HG02870 (cell line): ENCODE data around the gene MCCC1.
"Not testable (repeated sequence)": the region's sequence is repeated elsewhere in the genome, so short reads cannot be mapped to it uniquely, and the experiment has no call there.

Experiments used
- ATAC-seq: cut with Tn5 transposase; IDR thresholded peaks from one replicate; pipeline ENCODE4 v1.9.1; 2021; ENCODE audit warnings: mild to moderate bottlenecking, moderate library complexity; ENCODE audit not compliant: unreplicated experiment

MCCC1 gene

DNA sequence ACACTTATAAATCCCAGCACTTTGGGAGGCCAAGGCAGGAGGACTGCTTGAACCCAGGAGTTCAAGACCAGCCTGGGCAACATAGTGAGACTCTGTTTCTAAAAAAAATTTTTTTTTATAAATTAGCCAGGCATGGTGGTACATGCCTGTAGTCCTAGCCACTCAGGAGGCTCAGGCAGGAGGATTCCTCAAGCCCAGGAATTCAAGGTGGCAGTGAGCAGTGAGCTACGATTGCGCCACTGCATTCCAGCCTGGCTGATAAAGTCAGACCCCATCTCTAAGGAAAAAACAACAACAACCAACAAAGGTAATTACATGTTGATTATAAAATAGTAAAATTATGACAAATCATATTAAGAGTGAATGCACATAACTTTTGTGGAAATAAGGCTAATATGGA, 40.9 kb downstream of the MCCC1 start:
- no peak for ATAC-seq

DNA sequence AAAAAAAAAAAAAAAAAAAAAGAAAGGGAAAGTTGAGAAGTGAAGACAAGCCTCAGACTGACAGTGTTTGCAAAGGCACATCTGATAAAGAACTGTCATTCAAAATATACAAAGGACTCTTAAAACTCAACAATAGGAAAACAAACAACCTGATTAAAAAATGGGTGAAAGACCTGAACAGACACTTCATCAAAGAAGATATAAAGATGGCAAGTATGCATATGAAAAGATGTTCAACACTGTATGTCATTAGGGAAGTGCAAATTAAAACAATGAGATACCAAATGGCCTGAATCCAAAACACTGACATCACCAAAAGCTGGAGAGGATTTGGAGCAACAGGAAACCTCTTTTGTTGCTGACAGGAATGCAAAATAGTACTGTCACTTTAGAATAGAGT, 48.6 kb downstream of the MCCC1 start:
- ATAC-seq = no peak

DNA sequence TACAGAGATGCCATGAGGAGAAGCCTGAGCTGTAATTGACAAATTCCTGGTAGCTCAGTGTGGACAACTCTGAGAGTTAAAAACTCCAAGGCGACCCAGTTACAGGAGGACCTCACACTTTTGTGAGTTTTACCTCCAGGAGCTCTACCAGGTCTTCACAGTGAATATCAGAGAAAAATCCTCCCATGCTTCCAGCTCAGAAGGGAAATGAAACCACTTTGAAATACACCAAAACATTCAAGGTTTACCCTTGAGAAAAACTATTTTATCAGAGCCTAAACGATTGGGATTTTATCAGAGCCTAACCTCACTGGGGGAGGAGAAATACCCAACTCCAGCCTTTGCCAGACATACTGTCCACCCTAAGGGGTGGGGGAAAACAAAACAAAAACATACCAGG, 52.4 kb downstream of the MCCC1 start:
- ATAC-seq = no peak

DNA sequence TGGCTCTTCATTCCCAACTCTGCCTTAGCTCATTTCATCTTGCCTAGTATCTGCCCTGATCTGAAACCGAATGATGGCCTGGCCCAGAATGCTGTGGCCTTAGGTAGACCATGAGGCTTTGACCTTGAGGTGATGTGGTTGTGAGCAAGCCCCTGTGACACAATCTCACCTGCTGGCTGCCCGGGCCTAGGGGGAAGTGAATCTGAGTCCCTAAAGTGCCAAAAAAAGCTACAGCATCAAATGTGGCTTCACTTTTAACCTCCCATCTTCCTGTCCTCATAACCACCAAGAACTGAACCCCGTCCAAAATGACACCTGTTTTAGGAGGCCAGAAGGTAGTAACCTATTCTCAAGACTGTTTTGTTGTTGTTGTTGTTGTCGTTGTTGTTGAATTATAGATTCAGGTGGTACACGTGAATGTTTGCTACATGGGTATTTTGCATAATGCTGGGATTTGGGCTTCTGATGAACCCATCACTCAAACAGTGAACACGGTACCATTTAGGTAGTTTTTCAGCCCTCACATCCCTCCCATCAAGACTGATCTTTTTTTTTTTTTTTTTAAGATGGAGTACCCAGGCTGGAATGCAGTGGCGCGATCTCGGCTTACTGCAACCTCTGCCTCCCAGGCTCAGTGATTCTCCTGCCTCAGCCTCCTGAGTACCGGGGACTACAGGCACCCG, 54.6 kb downstream of the MCCC1 start:
- ATAC-seq = peak; percentile 96

DNA sequence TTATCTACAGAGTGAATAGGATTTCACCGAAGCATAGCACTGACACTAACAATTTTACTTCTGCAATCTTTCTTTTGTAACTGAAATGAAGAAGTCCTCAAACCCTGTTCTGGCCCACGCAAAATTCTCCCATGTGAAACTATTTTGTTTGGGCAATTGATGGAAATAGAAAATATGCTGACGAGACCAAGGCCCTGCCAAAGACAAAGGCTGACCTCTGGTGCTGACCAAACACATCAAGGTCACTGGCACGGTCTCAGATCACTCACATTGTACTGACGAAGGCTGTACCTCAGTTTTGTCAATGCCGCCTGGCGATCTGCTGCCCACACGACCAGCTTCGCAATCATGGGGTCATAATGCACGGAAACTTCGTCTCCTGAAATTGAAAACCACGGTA, 60.5 kb downstream of the MCCC1 start:
- ATAC-seq = no peak

DNA sequence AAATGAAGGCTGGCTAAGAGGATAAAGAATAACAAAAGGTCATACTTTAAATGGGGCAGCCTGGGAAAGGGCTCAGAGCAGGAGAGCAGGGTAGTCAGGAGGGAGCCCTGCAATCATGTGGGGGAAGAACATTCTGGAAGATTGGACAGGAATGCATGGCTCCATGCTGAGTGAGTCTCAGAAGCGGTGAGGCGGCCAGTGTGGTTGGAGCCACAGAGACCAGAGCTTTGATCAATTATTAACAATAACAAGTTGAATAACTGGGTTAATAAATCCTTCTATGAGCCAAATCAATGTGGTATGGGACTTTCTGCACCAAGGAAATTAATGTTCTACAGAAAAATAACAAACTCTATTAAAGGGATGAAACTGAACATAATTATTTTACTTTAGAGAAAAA, 61.1 kb downstream of the MCCC1 start:
- no peak for ATAC-seq

DNA sequence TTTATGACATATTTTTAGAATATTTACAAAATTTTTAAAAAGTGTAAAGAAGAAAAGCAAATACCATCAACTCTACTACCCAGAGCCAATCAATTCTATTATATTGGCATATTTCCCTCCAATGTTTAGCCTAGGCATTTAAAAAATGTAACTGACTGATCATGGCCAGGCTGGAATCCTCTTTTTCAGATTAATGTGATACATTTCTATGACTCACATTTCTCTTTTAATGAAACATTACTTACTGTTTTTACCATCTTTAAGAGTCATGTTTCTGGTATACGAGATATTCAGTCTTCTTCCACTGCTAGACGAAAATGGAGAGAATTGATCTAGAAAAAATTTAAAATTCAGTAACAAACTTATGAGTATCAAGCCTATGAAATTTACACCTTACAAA, 65.5 kb downstream of the MCCC1 start:
- no peak for ATAC-seq

DNA sequence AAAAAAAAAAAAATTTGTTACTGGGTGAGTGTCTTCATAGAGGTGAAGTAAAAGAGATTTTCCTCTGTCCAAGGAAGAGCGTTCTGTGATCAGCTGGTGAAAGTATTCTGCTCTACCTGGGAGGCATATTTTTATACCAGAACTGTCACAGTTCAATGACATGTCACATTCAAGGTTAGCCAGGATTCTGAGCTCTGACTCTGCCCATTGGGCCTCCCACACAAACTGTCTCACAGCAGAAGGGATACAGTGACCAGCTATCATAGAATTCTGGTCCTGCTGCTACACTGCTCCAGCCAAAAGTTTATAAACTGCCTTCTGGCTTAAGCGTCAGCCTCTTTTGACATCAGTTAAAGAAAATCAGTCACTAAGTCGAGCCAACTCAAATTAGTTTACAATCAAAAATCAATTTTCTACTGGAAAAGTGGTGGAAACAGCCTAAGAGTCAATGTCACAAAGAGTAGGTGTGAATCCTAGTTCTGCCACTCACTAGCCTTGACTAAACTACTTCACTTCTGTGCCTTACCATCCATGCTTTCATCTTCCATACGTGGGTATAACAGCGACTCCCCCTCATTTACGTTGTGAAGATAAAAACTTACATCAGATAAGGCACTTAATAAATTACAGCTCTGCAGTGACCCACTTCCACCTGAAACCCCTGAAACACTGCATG, 66.3 kb downstream of the MCCC1 start:
- no peak for ATAC-seq

DNA sequence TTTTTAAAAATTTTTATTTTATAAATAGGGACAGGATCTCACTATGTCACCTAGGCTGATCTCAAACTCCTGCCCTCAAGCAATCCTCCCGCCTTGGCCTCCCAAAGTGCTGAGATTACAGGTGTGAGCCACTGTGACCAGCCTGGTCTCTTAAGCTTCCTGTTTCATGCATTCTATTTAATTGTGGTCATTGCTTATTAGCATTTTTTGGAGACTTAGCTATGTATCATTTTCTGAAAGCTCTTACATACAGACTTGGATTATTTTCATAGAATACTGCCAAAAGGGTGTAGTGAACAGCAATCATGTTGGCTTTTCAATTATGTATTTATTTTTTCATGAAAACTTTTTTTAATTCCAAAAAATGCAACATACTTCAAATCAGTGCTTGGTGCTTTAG, 67.5 kb downstream of the MCCC1 start:
- ATAC-seq = no peak

DNA sequence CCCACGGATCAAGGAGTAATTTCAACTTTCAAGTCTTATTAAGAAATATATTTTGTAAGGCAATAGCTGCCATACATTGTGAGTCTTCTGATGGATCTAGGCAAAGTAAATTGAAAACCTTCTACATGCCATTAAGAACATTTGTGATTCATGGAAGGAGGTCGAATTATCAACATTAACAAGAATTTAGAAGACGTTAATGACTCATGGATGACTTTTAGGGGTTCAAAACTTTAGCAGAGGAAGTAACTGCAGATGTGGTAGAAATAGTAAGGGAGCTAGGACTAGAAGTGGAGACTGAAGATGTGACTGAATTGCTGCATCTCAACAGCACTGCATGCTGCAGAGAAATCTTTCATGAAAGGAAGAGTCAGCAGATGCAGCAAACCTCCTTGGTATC, 70.9 kb downstream of the MCCC1 start:
- no peak for ATAC-seq

DNA sequence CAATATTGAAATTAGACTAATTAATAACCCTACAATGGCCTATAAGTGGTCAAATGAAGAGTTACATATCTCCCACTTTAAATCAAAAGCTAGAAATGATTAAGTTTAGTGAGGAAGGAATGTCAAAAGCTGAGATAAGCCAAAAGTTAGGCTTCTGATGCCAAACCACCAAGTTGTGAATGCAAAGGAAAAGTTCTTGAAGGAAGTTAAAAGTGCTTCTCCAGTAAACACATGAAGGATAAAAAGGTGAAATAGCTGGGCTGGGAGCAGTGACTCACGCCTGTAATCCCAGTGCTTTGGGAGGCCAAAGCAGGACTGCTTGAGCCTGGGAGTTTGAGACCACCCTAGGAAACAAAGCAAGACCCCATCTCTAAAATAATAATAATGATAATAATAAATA, 72.0 kb downstream of the MCCC1 start:
- no peak for ATAC-seq

DNA sequence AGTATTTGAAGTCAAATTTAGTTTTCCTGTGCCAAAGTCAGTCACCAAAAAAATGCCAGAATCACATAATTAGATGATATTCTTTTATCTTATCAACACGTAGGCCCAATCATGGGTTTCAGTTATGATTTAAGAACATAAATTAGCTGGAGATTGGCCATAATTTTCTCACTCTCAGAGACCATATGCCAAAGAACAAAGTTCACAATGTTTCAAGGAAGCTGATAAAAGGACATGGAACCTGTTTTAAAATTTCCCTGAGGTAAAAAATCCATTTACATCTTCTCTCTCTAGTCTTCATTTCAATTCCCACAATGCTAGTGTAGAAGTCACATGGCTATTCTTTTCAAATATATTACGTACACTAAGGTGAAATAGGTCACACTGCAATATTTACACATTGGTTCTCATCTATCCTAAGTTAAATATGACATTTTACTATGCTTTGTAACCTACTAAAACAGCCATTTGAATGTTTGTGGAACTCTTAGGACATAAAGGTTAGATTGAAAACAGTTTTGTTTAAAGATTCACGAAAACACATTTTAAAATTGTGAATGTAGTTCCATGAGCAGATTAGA, 76.3 kb downstream of the MCCC1 start:
- no peak for ATAC-seq

DNA sequence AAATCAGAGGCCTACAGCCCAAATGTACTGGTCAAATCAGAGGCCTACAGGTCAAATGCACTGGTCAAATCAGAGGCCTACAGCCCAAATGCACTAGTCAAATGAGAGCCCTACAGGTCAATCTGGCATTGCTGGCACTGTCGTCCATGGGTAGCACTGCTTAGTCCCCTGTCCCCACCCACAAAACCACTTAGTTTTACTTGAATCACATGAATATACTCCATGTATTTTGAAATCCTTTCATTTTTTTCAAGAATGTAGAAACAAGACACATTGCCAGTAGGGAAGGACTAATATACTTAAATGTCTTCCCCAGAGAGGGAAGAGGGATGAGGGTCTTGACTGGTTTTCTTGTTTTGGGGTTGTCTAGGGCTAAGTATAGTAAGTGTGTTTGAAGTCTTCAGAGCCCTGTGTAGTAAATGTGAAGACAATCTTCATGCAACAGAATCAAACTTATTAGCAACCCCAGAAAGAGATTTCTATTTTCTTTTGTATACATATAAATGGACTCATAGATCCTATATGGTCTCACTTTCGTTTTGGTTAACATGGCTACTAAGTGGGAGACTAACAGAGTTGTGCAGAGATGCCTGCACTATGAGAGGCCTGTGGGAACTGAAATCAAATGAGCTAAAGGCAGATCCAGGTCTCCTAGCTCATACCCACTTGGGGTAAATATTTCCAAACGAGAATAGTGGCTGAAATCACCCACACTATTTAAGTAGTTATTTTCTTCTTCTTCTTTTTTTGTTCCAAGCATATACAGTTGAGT, 80.7 kb downstream of the MCCC1 start:
- no peak for ATAC-seq

DNA sequence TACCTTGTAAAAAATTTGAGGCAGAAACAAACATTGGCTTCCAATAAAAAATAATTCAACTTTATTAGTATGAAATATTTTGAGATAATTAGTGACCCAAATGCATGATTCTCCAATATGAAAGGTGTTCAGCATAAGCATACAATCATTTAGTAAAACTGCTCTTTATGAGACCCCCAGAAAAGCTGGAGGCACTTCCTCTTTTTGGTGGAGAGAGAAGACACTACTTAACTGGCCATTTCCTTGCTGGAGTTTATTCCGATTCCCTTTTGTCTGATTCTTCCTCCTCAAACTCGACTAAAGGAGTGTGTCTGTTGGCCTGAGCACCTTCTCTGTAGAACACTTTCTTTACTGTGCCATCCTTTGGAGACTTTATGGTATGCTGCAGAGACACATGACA, 84.1 kb downstream of the MCCC1 start:
- no peak for ATAC-seq

DNA sequence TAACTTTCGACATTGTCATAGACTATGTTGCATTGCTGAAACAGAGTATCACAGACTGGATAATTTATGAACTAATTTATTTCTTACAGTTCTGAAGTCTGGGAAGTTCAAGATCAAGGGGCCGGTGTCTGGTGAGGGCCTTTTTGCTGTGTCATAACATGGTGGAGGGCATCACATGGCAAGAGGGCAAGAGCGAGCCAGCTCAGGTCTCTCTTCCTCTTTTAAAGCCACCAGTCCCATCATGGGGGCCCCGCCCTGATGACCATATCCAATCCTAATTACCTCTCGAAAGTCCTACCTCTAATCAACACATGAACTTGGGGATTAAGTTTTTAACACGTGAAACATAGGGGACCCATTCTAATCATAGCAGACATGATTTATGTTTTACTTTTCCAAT, 85.4 kb downstream of the MCCC1 start:
- ATAC-seq = no peak

DNA sequence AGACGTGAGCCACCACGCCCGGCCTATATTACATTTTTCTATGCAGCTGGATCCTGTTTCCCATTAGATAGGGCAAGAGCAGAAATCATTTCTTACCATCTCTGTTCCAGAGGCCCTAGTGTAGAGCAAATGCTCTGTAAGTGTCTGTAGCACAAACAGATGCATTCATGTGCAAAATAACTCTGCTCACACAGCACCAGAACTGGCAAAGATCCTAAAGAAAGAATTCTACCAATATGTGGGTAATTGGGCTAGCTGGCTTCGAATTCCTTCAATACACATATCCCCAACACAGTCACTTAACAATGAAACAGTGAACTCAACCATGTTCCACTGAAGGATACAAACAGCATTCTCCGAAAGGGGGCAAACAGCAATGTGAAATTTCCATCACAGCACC, 86.2 kb downstream of the MCCC1 start:
- no peak for ATAC-seq

DNA sequence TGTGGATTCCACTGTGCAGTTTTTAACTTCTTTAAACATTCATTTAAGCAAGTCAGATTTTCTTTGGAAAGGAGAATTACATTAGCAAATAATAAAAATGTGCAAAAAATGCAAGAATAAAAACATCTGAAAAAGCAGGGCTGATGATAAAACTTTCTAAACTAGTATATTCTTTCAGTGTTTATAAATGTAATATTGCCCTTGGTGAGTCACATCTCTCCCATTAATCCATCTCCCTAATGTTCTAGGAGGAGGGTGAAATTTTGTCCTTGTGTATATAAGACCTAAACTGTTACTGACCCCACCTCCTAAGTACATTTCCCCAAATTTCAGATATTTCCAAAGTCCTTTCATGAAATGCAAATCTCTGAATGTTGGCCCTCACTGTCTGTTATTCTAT, 90.5 kb downstream of the MCCC1 start:
- no peak for ATAC-seq

DNA sequence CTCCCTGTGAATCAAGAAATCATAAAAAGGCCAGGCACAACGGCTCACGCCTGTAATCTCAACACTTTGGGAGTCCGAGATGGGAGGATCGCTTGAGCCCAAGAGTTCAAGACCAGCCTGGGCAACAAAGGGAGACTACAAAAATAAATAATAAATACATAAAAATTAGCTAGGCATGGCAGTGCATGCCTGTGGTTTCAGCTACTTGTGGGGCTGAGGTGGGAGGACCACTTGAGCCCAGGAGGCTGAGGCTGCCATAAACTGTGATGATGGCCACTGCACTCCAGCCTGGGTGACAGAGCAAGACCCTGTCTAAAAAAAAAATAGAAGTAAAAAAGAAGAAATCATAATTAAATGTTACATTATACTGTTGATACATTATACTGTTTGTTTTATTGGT, 91.0 kb downstream of the MCCC1 start:
- ATAC-seq = no peak

DNA sequence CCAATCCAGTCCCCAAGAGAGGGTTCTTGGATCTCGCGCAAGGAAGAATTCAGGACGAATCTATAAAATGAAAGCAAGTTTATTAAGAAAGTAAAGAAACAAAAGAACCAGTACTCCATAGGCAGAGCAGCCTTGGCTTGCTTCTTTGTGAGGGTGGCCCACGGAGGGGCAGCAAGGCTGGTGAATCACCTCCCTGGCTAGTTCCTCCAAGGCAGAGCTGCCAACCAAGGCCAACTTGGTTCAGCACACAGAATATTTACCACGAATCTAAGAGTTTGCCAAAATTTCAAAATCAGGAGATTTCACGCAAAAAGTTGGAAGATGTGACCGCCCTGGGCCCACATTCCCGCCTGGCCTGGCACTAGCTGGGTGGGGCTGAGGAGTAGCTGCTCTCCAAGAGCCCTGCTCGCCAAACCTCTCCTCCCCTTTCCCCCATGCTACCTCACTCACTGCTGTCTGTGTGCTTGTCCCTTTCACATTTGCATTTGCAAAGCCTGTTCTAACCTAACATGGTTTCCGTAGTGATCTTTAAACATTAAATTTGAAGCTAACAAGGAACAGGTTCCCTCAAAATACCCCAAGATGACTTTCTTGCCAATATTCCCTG, 92.8 kb downstream of the MCCC1 start:
- ATAC-seq = no peak

DNA sequence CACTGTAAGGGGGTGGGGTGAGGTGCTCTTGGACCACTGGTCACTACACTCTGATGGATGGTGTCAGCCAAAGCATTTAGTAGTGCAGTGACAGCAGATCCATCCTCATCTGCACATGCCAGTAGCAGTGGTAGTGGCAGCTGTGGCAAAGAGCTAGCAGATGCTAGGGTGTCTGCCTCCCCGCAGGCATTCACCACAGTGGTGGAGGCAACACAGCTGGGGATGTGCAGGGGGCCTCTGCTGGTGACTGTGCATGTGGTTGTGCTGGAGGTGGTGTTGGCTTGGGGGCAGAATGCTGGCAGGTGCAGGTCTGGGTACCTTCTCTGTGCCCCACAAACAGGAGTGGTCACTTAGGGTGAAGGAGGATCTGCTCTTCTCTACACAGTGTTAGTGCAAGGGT, 99.5 kb downstream of the MCCC1 start:
- no peak for ATAC-seq

DNA sequence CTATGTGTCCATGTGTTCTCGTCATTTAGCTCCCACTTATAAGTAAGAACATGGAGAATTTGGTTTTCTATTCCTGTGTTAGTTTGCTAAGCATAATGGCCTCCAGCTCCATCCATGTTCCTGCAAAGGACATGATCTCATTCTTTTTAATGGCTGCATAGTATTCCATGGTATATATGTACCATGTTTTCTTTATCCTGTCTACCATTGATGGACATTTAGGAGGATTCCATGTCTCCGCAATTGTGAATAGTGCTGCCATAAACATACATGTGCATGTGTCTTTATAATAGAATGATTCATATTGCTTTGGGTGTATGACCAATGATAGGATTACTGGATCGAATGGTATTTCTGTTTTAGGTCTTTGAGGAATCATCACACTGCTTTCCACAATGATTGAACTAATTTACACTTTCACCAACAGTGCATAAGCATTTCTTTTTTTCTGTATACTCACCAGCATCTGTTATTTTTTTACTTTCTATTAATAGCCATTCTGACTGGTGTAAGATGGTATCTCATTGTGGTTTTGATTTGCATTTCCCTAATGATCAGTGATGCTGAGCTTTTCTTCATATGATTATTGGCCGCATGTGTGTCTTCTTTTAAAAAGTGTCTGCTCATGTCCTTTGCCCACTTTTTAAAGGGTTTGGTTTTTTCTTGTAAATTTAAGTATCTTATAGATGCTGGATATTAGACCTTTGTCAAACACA, 105.7 kb downstream of the MCCC1 start:
- not testable (repeated sequence) for ATAC-seq
